Colonic mucosa (tissue), 4 donors: ENCODE measurements around the gene MSI2. TPM values are rescaled to one million over a fixed set of nuclear protein-coding genes. Genes with fewer than 3 reads are reported as not detected.

ENCODE experiments used
- DNase-seq: peaks from one replicate; pipeline ENCODE4 v3.0.0-alpha.2; 2020
- H3K27ac ChIP-seq: fragments of 200-600 bp; one replicate; pipeline ENCODE4 v1.8.0; 2021
- H3K27me3 ChIP-seq: fragments of 200-600 bp; one replicate; pipeline ENCODE4 v1.8.0; 2021
- H3K36me3 ChIP-seq: fragments of 200-600 bp; one replicate; pipeline ENCODE4 v1.8.0; 2021
- H3K4me1 ChIP-seq: fragments of 200-600 bp; one replicate; pipeline ENCODE4 v1.8.0; 2021; ENCODE audit warnings: mild to moderate bottlenecking
- H3K4me3 ChIP-seq: fragments of 200-600 bp; one replicate; pipeline ENCODE4 v1.8.0; 2021
- H3K9ac ChIP-seq, 2 donors: one replicate each; pipeline ENCODE4 v1.7.0; 2013; ENCODE audit warnings: control low read depth in 2 of 2, low read depth in 2 of 2, low read length in 2 of 2
- H3K9me3 ChIP-seq: fragments of 200-600 bp; one replicate; pipeline ENCODE4 v1.8.0; 2021
- CTCF ChIP-seq: fragments of 200-600 bp; IDR thresholded peaks from one replicate; pipeline ENCODE4 v1.8.0; 2022; ENCODE audit warnings: antibody characterized with exemption, mild to moderate bottlenecking
- intact Hi-C: fragments of 100-400 bp; cut with DNase I; formaldehyde crosslinking; loops from one replicate; pipeline ENCODE4 v1.14.1; 2022
- total RNA-seq, 2 donors: library from RNA; stranded (reverse); fragmentation: NEBNext Ultra II Directional in 1 of 2; extraction: Animal tissue kit (Norgen Biotek cat#: 25700) in 1 of 2; gene quantifications; one replicate each; pipeline ENCODE4 v1.2.1, GENCODE V29; 2021
- donor health status: healthy.
- donor health status: DM: no; HTN: no; CAD: no.
- donor health status: DM: no; HTN: no; CAD: no.

Gene MSI2
- total RNA-seq, 2 donors from 2014 or later = 61.6 to 75.4 TPM

- DNase-seq = no peak
- Histone ChIP-seq H3K9me3 (no peaks in the 10 kb centered on the region), H3K4me3 (no peak overlapping the region), H3K27ac (no peak overlapping the region), H3K36me3 (no peaks in the 10 kb centered on the region), H3K27me3 (no peaks in the 10 kb centered on the region), H3K9ac (no peak overlapping the region), H3K4me1 (peaks cover 3% of the 10 kb centered on the region)
- no peak for TF ChIP-seq CTCF
- intact Hi-C loops = no loop called here
Measured at GRCh38 chr17:57375770-57376225, 119.5 kb downstream of the MSI2 start.

DNA sequence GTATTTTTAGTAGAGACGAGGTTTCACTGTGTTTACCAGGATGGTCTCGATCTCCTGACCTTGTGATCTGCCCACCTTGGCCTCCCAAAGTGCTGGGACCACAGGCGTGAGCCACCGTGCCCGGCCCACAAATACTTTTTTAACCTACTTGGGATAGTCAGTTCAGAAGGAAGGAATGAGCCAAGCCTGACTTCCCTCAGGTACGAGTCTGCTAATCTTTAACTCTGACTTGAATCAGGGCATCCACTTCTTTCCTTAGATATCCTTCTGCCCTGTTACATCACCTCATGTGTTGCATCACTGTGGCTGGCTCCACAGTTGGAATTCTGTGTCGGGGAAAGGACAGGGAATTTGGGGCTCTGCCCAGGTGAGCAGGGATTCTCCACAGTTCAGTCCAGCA is 120.8 kb downstream of the MSI2 start:
- no peak overlapping the region for H3K4me3 ChIP-seq
- no peaks in the 10 kb centered on the region for H3K27me3 ChIP-seq
- DNase-seq = no peak
- no peak overlapping the region for H3K27ac ChIP-seq
- no peaks in the 10 kb centered on the region for H3K4me1 ChIP-seq
- H3K9ac ChIP-seq = no peak overlapping the region
- intact Hi-C loops = no loop called here
- H3K36me3 ChIP-seq = no peaks in the 10 kb centered on the region
- no peaks in the 10 kb centered on the region for H3K9me3 ChIP-seq
- TF ChIP-seq CTCF = no peak

- Histone ChIP-seq H3K9ac (no peak overlapping the region), H3K27ac (no peak overlapping the region), H3K36me3 (no peaks in the 10 kb centered on the region), H3K4me3 (no peak overlapping the region), H3K9me3 (no peaks in the 10 kb centered on the region), H3K27me3 (no peaks in the 10 kb centered on the region), H3K4me1 (no peaks in the 10 kb centered on the region)
- intact Hi-C loops = no loop called here
- no peak for DNase-seq
- TF ChIP-seq CTCF = no peak
Measured at GRCh38 chr17:57379237-57379894, 123.0 kb downstream of the MSI2 start.

DNA sequence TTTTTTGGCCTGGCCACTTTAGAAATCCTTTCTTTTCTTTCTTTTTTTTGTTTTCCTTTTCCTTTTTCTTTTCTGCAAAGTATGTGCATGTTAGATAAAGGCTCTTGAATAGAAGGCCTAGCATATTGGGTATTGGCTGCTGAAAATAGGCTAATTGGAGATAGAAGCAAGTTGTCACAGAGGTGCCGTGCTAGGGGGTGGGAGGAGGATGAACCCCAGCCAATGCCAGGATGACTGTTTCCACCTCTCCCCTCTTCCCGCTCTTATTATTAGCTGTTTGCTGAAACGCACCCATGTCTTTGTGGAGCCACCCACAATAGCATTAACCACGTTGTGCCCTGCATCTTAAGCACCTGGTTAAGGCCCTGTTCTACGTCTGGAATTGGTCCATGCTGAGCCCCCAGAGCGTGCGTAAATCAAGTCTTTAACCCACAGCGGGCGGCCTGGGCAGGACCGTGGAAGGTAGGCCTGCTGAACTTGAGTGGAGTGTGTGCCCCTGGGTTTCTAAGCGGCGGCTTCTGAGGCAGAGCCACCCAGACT is 123.6 kb downstream of the MSI2 start:
- no peak overlapping the region for H3K9ac ChIP-seq
- H3K36me3 ChIP-seq = no peaks in the 10 kb centered on the region
- no peaks in the 10 kb centered on the region for H3K9me3 ChIP-seq
- no peaks in the 10 kb centered on the region for H3K4me1 ChIP-seq
- no peak for DNase-seq
- TF ChIP-seq CTCF = no peak
- H3K4me3 ChIP-seq = no peak overlapping the region
- intact Hi-C loops = no loop called here
- H3K27me3 ChIP-seq = no peaks in the 10 kb centered on the region
- no peak overlapping the region for H3K27ac ChIP-seq

DNA sequence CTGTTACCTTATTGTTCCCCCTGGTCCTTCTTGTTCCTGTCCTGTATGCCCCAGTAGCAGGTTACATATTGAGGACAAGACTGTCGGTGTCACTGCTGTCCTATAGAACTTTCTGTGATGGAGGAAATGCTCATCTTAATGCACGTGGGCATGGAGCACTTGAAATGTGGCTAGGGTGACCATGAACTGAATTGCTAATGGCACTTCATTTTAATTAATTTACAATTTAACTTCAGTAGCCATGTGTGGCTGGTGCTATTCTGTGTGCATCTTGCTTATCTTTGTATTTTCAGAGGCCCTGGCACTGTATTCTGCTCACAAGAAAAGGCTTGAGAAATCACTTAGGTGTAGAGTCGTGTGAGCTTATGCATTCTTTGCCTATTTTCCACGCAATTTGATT is 125.2 kb downstream of the MSI2 start:
- H3K4me1 ChIP-seq = no peaks in the 10 kb centered on the region
- no peak overlapping the region for H3K4me3 ChIP-seq
- no peaks in the 10 kb centered on the region for H3K9me3 ChIP-seq
- no peak for TF ChIP-seq CTCF
- no peak overlapping the region for H3K27ac ChIP-seq
- DNase-seq = no peak
- H3K36me3 ChIP-seq = no peaks in the 10 kb centered on the region
- no peak overlapping the region for H3K9ac ChIP-seq
- intact Hi-C loops = no loop called here
- H3K27me3 ChIP-seq = no peaks in the 10 kb centered on the region
